ENCODE data around the gene IGFN1.

GRCh38 chr1:201229771-201230635 is 39.4 kb downstream of the IGFN1 start:
- TF ChIP-seq POLR2A (IDR thresholded peaks at IDR 0.05) (no peak), POLR2AphosphoS5 (IDR thresholded peaks at IDR 0.05) (no peak), CTCF (IDR thresholded peaks at IDR 0.05 in 8 of 11, conservative IDR thresholded peaks at IDR 0.05 in 3 of 11) (no peak)
